Progenitor cell of endocrine pancreas (in vitro differentiated cells): ENCODE results near the gene MINAR2. TPM values are rescaled to one million over a fixed set of nuclear protein-coding genes. Genes with fewer than 3 reads are reported as not detected.

Experiments used
- DNase-seq: peaks from one replicate; pipeline ENCODE4 v3.0.0; 2021; ENCODE audit warnings: low spot score; ENCODE audit not compliant: unreplicated experiment
- H3K27ac Mint-ChIP-seq: 2 replicates; pipeline ENCODE4 v1.8.0; 2021; ENCODE audit warnings: mild to moderate bottlenecking, moderate library complexity, mixed read lengths
- H3K27me3 Mint-ChIP-seq: 2 replicates; pipeline ENCODE4 v1.8.0; 2021; ENCODE audit warnings: mixed read lengths
- H3K36me3 Mint-ChIP-seq: 2 replicates; pipeline ENCODE4 v1.8.0; 2022; ENCODE audit warnings: mixed read lengths; ENCODE audit not compliant: insufficient read depth
- H3K4me1 Mint-ChIP-seq: 2 replicates; pipeline ENCODE4 v1.8.0; 2021; ENCODE audit warnings: low read depth, mixed read lengths
- H3K4me3 Mint-ChIP-seq: 2 replicates; pipeline ENCODE4 v1.8.0; 2021; ENCODE audit warnings: low read depth, mild to moderate bottlenecking, moderate library complexity, mixed read lengths
- H3K9me3 Mint-ChIP-seq: 2 replicates; pipeline ENCODE4 v1.8.0; 2021; ENCODE audit warnings: low read depth, mixed read lengths
- CTCF ChIP-seq: fragments of 200-600 bp; sonication (generic); IDR thresholded peaks from one replicate; pipeline ENCODE4 v1.5.0; 2021; ENCODE audit warnings: antibody characterized with exemption, mild to moderate bottlenecking; ENCODE audit not compliant: unreplicated experiment
- total RNA-seq: library from RNA; stranded (reverse); gene quantifications from 2 replicates; pipeline ENCODE4 v1.2.1, GENCODE V29; 2021

The MINAR2 gene
- total RNA-seq, 1 donor from 2014 or later, result 0.24 TPM

GRCh38 chr5:129745997-129746396, 1.9 kb upstream of the MINAR2 start:
- Mint-ChIP-seq H3K36me3 (peaks cover 1% of the 10 kb centered on the region), H3K27ac (no peak overlapping the region)

GRCh38 chr5:129746876-129747275, 1.0 kb upstream of the MINAR2 start:
- Mint-ChIP-seq H3K4me1 (no peaks in the 10 kb centered on the region), H3K4me3 (no peak overlapping the region), H3K27me3 (no peaks in the 10 kb centered on the region), H3K36me3 (no peaks in the 10 kb centered on the region), H3K9me3 (no peaks in the 10 kb centered on the region), H3K27ac (no peak overlapping the region)
- TF ChIP-seq CTCF, result no peak
- no peak for DNase-seq

More at GRCh38 chr5:129745997-129746396, 1.9 kb upstream of the MINAR2 start:
- Mint-ChIP-seq H3K4me1 (no peaks in the 10 kb centered on the region), H3K4me3 (no peak overlapping the region), H3K27me3 (no peaks in the 10 kb centered on the region), H3K9me3 (no peaks in the 10 kb centered on the region)
- no peak for TF ChIP-seq CTCF
- DNase-seq, result no peak

GRCh38 chr5:129748913-129749880, 1.3 kb downstream of the MINAR2 start:
- H3K27ac Mint-ChIP-seq, result no peak overlapping the region
- H3K36me3 Mint-ChIP-seq, result no peaks in the 10 kb centered on the region
- no peaks in the 10 kb centered on the region for H3K4me1 Mint-ChIP-seq
- no peaks in the 10 kb centered on the region for H3K27me3 Mint-ChIP-seq
- H3K9me3 Mint-ChIP-seq, result no peaks in the 10 kb centered on the region
- no peak for TF ChIP-seq CTCF
- no peak overlapping the region for H3K4me3 Mint-ChIP-seq
- DNase-seq, result no peak

- no peak for DNase-seq
- Mint-ChIP-seq H3K36me3 (no peaks in the 10 kb centered on the region), H3K9me3 (no peaks in the 10 kb centered on the region), H3K27me3 (no peaks in the 10 kb centered on the region), H3K4me3 (no peak overlapping the region), H3K4me1 (peaks cover 25% of the 10 kb centered on the region), H3K27ac (no peak overlapping the region)
- no peak for TF ChIP-seq CTCF
These were observed 12.9 kb downstream of the MINAR2 start for GRCh38 chr5:129760636-129761325.

GRCh38 chr5:129763651-129764050, 15.8 kb downstream of the MINAR2 start:
- Mint-ChIP-seq H3K4me3 (no peak overlapping the region), H3K9me3 (no peaks in the 10 kb centered on the region), H3K4me1 (peaks cover 25% of the 10 kb centered on the region), H3K27me3 (no peaks in the 10 kb centered on the region), H3K36me3 (no peaks in the 10 kb centered on the region), H3K27ac (no peak overlapping the region)
- no peak for TF ChIP-seq CTCF
- no peak for DNase-seq
